B cell (primary cell): ENCODE results near the gene NKAIN2. TPM values are rescaled to one million over a fixed set of nuclear protein-coding genes. Genes with fewer than 3 reads are reported as not detected.

Source experiments
- ATAC-seq: fragments of 200-7000 bp; cut with Tn5 transposase; one replicate; pipeline ENCODE4 v1.10.0; 2021; ENCODE audit warnings: low read depth, mild to moderate bottlenecking, moderate number of reproducible peaks, moderate library complexity
- CTCF ChIA-PET: fragments of 350-600 bp; sonication (Branson Sonifier 250); formaldehyde crosslinking; loops from one replicate; lab custom pipeline; 2021; ENCODE audit warnings: antibody characterized with exemption, inconsistent platforms; lab: Charles Lee
- POLR2A ChIA-PET: fragments of 350-600 bp; sonication (Branson Sonifier 250); formaldehyde crosslinking; loops from one replicate; lab custom pipeline; 2021; ENCODE audit warnings: antibody characterized with exemption; lab: Charles Lee
- DNase-seq: peaks from one replicate; pipeline ENCODE4 v3.0.0; 2013
- H2AFZ ChIP-seq: 2 replicates; pipeline ENCODE4 v1.6.1; 2012; ENCODE audit warnings: mild to moderate bottlenecking, low read depth, low read length; ENCODE audit not compliant: insufficient read depth, poor library complexity, severe bottlenecking
- H3K27ac ChIP-seq, 2 donors: 1 replicate in 1 of 2; 2 replicates in 1 of 2; pipeline ENCODE4 v1.5.1; 2012 to 2013; ENCODE audit warnings: low read length in 2 of 2, mild to moderate bottlenecking in 2 of 2, moderate library complexity in 1 of 2
- H3K27me3 ChIP-seq, 4 experiments: fragments of 200-600 bp in 1 of 4; sonication (generic) in 1 of 4; replicated peaks in 1 of 4; 1 replicate in 2 of 4; 2 replicates in 2 of 4; pipeline versions ENCODE4 v1.6.1 to v1.7.0; 2013 to 2016; ENCODE audit warnings: low read length in 3 of 4, mild to moderate bottlenecking in 2 of 4, mixed read lengths in 1 of 4, moderate library complexity in 1 of 4; ENCODE audit not compliant: insufficient read depth in 4 of 4, control insufficient read depth in 3 of 4; ENCODE audit errors: control extremely low read depth in 1 of 4
- H3K36me3 ChIP-seq, 2 experiments: replicated peaks in 1 of 2; 1 replicate in 1 of 2; 2 replicates in 1 of 2; pipeline versions ENCODE4 v1.6.1 to v1.7.1; 2013; ENCODE audit warnings: low read length in 1 of 2; ENCODE audit not compliant: insufficient read depth in 2 of 2, control insufficient read depth in 1 of 2; ENCODE audit errors: control extremely low read depth in 1 of 2, extremely low read depth in 1 of 2
- H3K4me1 ChIP-seq, 2 donors: fragments of 200-600 bp in 1 of 2; sonication (generic) in 1 of 2; 1 replicate in 1 of 2; 2 replicates in 1 of 2; pipeline versions ENCODE4 v1.5.1 to v1.6.1; 2013 to 2017; ENCODE audit warnings: low read length in 2 of 2; ENCODE audit not compliant: control insufficient read depth in 2 of 2, insufficient read depth in 2 of 2
- H3K4me2 ChIP-seq: replicated peaks from 2 replicates; pipeline ENCODE3; 2012; ENCODE audit warnings: mild to moderate bottlenecking, low read depth, low read length; ENCODE audit not compliant: poor library complexity, severe bottlenecking
- H3K4me3 ChIP-seq, 5 experiments: fragments of 200-600 bp in 1 of 5; sonication (generic) in 1 of 5; 1 replicate in 3 of 5; 2 replicates in 2 of 5; pipeline versions ENCODE4 v1.5.1 to v1.7.0; 2011 to 2016; ENCODE audit warnings: low read length in 4 of 5, mild to moderate bottlenecking in 4 of 5, low read depth in 2 of 5, control low read depth in 1 of 5, moderate library complexity in 1 of 5; ENCODE audit not compliant: insufficient read depth in 1 of 5; ENCODE audit errors: control extremely low read depth in 1 of 5, extremely low read depth in 1 of 5
- H3K79me2 ChIP-seq: fragments of 200-600 bp; sonication (generic); one replicate; pipeline ENCODE4 v1.6.0; 2016; ENCODE audit warnings: low read length; ENCODE audit not compliant: control insufficient read depth, insufficient read depth
- H3K9ac ChIP-seq: fragments of 200-600 bp; sonication (generic); 2 replicates; pipeline ENCODE4 v1.6.1; 2017; ENCODE audit warnings: mild to moderate bottlenecking, low read length, moderate library complexity
- H3K9me3 ChIP-seq, 3 donors: one replicate each; pipeline versions ENCODE4 v1.6.1 to v1.7.1; 2013; ENCODE audit warnings: low read length in 2 of 3; ENCODE audit not compliant: control insufficient read depth in 2 of 3, insufficient read depth in 1 of 3; ENCODE audit errors: control extremely low read depth in 1 of 3
- H4K20me1 ChIP-seq: 2 replicates; pipeline ENCODE4 v1.6.0; 2012; ENCODE audit warnings: mild to moderate bottlenecking, low read length; ENCODE audit not compliant: insufficient read depth, control insufficient read depth, poor library complexity, severe bottlenecking
- H3K27ac Mint-ChIP-seq: one replicate; pipeline ENCODE4 v1.8.0; 2021; ENCODE audit warnings: mixed read lengths
- H3K27me3 Mint-ChIP-seq: one replicate; pipeline ENCODE4 v1.8.0; 2021; ENCODE audit warnings: mixed read lengths
- H3K4me1 Mint-ChIP-seq: one replicate; pipeline ENCODE4 v1.8.0; 2021; ENCODE audit warnings: mixed read lengths
- H3K4me3 Mint-ChIP-seq: one replicate; pipeline ENCODE4 v1.8.0; 2021; ENCODE audit warnings: mixed read lengths
- H3K9me3 Mint-ChIP-seq: one replicate; pipeline ENCODE4 v1.8.0; 2022; ENCODE audit warnings: mixed read lengths; ENCODE audit not compliant: insufficient read depth
- EZH2 ChIP-seq: IDR thresholded peaks from 2 replicates; pipeline ENCODE4 v1.6.1; 2012; ENCODE audit warnings: borderline replicate concordance, low read depth, mild to moderate bottlenecking, moderate library complexity, low read length; ENCODE audit not compliant: insufficient read depth, poor library complexity, severe bottlenecking
- WGBS: methylation state at CpG from one replicate; pipeline ENCODE4 v1.1.5; 2013; ENCODE audit warnings: missing lambda C conversion rate; ENCODE audit not compliant: insufficient coverage; 5-methylcytosine and 5-hydroxymethylcytosine counted together
- intact Hi-C: fragments of 100-400 bp; cut with micrococcal nuclease; formaldehyde crosslinking; loops from one replicate; pipeline ENCODE4 v1.10.0; 2022
- polyA plus RNA-seq: library from polyadenylated mRNA; depleted of rRNA; stranded (reverse); fragments of >200 nt; gene quantifications from 2 replicates; pipeline ENCODE4 v1.2.3, GENCODE V29; 2012
- total RNA-seq, 2 donors: library from RNA; stranded (reverse); fragments of 120-200 nt in 1 of 2; gene quantifications; 1 replicate in 1 of 2; 2 replicates in 1 of 2; pipeline versions ENCODE4 v1.2.3 to v1.2.4, GENCODE V29; 2013 to 2022
- TF ChIP-seq, protein P1 (sequence below): fragments of 200-600 bp; IDR thresholded peaks from one replicate; pipeline ENCODE4 v1.8.0; 2022; ENCODE audit warnings: antibody characterized with exemption, mild to moderate bottlenecking

Gene NKAIN2
- total and polyA plus RNA-seq, 2 donors (not counting 1 experiment from before 2014, with no cell fraction given), result not detected

DNA sequence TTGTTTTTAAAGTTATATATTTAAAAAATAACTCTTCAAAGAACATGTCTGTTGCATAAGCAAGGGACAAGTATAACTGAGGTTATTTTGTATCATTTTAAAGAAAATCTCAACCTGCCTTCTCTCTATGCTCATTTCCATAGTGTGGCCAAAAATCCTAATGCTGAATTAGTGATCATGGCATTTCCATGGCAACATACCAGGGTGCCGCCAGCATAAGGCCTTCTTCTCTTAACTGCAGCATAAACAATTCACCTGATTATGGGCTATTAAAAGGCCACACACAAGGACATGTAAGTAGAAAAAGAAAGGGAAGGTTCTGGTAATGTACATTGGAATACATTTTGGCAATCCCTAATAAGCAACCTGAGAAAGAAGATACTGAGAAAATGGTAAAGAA is 1063.5 kb downstream of the NKAIN2 start:
- ChIA-PET POLR2A (no interaction called here), CTCF (no interaction called here)
- H3K9me3 ChIP-seq, result no peaks in the 10 kb centered on the region
- no peaks in the 10 kb centered on the region for H3K9me3 Mint-ChIP-seq
- no peak overlapping the region for H3K9ac ChIP-seq
- ATAC-seq (no peak), DNase-seq (no peak)
- TF ChIP-seq, protein P1, sequence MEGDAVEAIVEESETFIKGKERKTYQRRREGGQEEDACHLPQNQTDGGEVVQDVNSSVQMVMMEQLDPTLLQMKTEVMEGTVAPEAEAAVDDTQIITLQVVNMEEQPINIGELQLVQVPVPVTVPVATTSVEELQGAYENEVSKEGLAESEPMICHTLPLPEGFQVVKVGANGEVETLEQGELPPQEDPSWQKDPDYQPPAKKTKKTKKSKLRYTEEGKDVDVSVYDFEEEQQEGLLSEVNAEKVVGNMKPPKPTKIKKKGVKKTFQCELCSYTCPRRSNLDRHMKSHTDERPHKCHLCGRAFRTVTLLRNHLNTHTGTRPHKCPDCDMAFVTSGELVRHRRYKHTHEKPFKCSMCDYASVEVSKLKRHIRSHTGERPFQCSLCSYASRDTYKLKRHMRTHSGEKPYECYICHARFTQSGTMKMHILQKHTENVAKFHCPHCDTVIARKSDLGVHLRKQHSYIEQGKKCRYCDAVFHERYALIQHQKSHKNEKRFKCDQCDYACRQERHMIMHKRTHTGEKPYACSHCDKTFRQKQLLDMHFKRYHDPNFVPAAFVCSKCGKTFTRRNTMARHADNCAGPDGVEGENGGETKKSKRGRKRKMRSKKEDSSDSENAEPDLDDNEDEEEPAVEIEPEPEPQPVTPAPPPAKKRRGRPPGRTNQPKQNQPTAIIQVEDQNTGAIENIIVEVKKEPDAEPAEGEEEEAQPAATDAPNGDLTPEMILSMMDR, result no peak
- no peak for TF ChIP-seq EZH2
- no peaks in the 10 kb centered on the region for H3K79me2 ChIP-seq
- no peaks in the 10 kb centered on the region for H3K27me3 ChIP-seq
- H3K36me3 ChIP-seq, result no peaks in the 10 kb centered on the region
- H2AFZ ChIP-seq, result no peak overlapping the region
- no peaks in the 10 kb centered on the region for H3K4me1 Mint-ChIP-seq
- no CpG with 5 or more reads among the region's 1 CpG for WGBS
- no peaks in the 10 kb centered on the region for H3K27me3 Mint-ChIP-seq
- intact Hi-C loops, result no loop called here
- no peak overlapping the region for H3K4me3 ChIP-seq
- H3K4me3 Mint-ChIP-seq, result no peak overlapping the region
- no peak overlapping the region for H3K27ac Mint-ChIP-seq
- no peaks in the 10 kb centered on the region for H4K20me1 ChIP-seq
- H3K4me1 ChIP-seq, result no peaks in the 10 kb centered on the region
- H3K27ac ChIP-seq, result no peak overlapping the region
- H3K4me2 ChIP-seq, result no peak overlapping the region

DNA sequence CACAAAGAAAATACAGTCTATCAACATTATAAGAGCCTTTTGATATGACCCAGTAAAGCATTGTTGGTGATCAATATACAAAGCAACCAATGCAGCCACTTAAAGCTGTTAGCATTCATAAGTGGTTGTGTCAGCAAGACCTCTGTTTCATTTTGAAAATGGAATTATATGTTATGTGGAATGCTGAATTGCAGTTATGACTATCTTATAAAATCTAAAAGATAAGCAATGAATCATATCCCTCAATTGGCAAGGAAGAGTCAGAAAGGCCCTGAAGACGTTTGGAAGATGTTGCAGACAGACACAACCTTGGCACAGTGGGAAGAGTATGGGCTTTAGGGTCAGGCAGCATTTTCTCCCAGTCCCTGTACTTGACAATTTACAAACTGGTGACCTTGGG is 1064.8 kb downstream of the NKAIN2 start:
- H3K27me3 ChIP-seq, result no peaks in the 10 kb centered on the region
- intact Hi-C loops, result no loop called here
- no peak overlapping the region for H3K4me2 ChIP-seq
- ChIA-PET POLR2A (no interaction called here), CTCF (no interaction called here)
- no peak overlapping the region for H3K9ac ChIP-seq
- Mint-ChIP-seq H3K27ac (no peak overlapping the region), H3K4me1 (no peaks in the 10 kb centered on the region), H3K9me3 (no peaks in the 10 kb centered on the region), H3K27me3 (no peaks in the 10 kb centered on the region), H3K4me3 (no peak overlapping the region)
- WGBS, result no CpG with 5 or more reads among the region's 1 CpG
- ATAC-seq, result no peak
- no peaks in the 10 kb centered on the region for H3K9me3 ChIP-seq
- no peaks in the 10 kb centered on the region for H3K4me1 ChIP-seq
- no peak overlapping the region for H3K4me3 ChIP-seq
- no peaks in the 10 kb centered on the region for H4K20me1 ChIP-seq
- H3K79me2 ChIP-seq, result no peaks in the 10 kb centered on the region
- no peak overlapping the region for H3K27ac ChIP-seq
- TF ChIP-seq, protein P1, result no peak
- no peak for TF ChIP-seq EZH2
- H2AFZ ChIP-seq, result no peak overlapping the region
- no peaks in the 10 kb centered on the region for H3K36me3 ChIP-seq
- DNase-seq, result no peak
